Measurements from ENCODE around the gene RPL35A.
"Not testable (repeated sequence)": the region's sequence is repeated elsewhere in the genome, so short reads cannot be mapped to it uniquely, and the experiment has no call there.

GRCh38 chr3:197908550-197908949 is 41.4 kb upstream of the RPL35A start:
- not testable (repeated sequence) for TF ChIP-seq CTCF, POLR2A (IDR thresholded peaks at IDR 0.05)

Measured in heart left ventricle (tissue), 13 donors.